GM23248 (cell line): ENCODE measurements around the gene DNLZ.

Experiments
- EZH2 ChIP-seq: fragments of 200-600 bp; sonication (generic); IDR thresholded peaks from 2 replicates; pipeline ENCODE4 v1.6.1; 2018; ENCODE audit warnings: antibody characterized with exemption, mild to moderate bottlenecking; ENCODE audit not compliant: insufficient read depth, poor library complexity, severe bottlenecking
- EZH2phosphoT487 ChIP-seq: fragments of 200-600 bp; sonication (generic); IDR thresholded peaks from 2 replicates; pipeline ENCODE4 v1.6.1; 2018; ENCODE audit warnings: antibody characterized with exemption, moderate library complexity, mild to moderate bottlenecking, low read depth; ENCODE audit not compliant: insufficient read depth

DNA sequence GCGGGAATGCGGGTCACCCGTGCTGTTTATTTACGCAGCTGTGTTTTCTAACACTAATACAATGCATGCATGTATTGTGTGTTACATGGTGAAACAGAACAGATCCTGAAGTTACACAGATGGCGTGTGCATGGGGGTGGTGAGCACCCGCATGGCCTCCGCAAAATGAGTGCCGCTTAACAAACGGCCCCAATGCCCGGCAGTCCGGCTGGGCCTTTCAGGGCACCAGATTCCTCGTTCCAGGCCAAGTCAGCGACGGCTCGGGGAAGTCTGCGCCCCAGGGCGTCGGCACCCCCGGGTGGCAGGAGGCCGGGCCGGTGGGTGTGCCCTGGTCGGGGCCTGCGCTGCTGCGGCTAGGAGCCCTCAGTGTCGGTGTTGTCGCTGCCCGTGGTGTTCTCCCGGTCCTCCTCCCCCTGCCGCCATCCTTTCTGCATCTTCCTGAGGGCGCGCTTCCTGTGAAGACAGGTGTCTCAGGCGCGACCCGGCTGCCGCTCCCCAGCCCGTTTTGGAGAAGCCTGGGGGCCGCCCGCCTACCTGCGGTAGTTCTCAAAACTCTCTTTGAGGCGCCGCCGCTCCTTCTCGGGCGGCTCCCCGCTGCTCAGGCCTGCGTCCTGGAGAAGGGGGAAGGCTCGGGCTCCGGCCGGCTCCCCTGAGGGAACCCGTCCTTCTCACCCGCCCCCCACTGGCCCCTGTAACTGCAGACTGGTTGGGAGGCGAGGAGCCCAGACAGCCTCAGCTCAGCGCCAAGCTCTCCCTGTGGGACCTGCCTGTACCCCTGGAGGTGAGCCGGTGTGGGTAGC, 605 bp upstream of the DNLZ start:
- TF ChIP-seq EZH2 (no peak), EZH2phosphoT487 (no peak)
